GM12872 (cell line): Measurements from ENCODE around the gene RBM47.

Experiments used
- TF ChIP-seq, protein P1 (sequence below): IDR thresholded peaks from 3 replicates; pipeline ENCODE4 v1.5.1; 2011; ENCODE audit warnings: low read depth, mild to moderate bottlenecking, low read length, moderate library complexity; ENCODE audit not compliant: insufficient read depth

RBM47 gene

DNA sequence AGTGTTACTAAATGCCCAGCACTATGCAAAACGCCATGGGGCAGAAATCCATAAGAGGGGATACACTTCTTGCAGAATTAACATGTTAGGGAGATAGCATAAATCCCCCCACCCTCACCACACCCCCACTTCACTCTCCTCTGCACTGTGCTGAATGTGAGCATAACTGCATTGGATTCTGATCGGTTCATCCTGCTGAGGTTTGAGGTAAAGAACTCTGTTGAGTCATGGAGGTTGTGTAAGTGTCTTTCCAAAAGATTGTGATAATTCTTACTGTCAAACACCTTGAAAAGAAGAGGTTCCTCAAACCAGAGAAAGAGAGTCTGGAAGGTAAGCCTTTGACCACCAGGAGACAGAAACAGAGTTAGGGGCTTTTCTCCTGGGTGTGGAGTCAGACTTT lies 43.6 kb downstream of the RBM47 start:
- TF ChIP-seq, protein P1, sequence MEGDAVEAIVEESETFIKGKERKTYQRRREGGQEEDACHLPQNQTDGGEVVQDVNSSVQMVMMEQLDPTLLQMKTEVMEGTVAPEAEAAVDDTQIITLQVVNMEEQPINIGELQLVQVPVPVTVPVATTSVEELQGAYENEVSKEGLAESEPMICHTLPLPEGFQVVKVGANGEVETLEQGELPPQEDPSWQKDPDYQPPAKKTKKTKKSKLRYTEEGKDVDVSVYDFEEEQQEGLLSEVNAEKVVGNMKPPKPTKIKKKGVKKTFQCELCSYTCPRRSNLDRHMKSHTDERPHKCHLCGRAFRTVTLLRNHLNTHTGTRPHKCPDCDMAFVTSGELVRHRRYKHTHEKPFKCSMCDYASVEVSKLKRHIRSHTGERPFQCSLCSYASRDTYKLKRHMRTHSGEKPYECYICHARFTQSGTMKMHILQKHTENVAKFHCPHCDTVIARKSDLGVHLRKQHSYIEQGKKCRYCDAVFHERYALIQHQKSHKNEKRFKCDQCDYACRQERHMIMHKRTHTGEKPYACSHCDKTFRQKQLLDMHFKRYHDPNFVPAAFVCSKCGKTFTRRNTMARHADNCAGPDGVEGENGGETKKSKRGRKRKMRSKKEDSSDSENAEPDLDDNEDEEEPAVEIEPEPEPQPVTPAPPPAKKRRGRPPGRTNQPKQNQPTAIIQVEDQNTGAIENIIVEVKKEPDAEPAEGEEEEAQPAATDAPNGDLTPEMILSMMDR: no peak

GRCh38 chr4:40585201-40585799 lies 44.4 kb downstream of the RBM47 start:
- TF ChIP-seq, protein P1: no peak

GRCh38 chr4:40584517-40585141 lies 45.0 kb downstream of the RBM47 start:
- TF ChIP-seq, protein P1: no peak

GRCh38 chr4:40583850-40584439 lies 45.7 kb downstream of the RBM47 start:
- TF ChIP-seq, protein P1: no peak

- TF ChIP-seq, protein P1: no peak
Measured at GRCh38 chr4:40582413-40582812, 47.3 kb downstream of the RBM47 start.

GRCh38 chr4:40581254-40582140 lies 48.2 kb downstream of the RBM47 start:
- TF ChIP-seq, protein P1: no peak

DNA sequence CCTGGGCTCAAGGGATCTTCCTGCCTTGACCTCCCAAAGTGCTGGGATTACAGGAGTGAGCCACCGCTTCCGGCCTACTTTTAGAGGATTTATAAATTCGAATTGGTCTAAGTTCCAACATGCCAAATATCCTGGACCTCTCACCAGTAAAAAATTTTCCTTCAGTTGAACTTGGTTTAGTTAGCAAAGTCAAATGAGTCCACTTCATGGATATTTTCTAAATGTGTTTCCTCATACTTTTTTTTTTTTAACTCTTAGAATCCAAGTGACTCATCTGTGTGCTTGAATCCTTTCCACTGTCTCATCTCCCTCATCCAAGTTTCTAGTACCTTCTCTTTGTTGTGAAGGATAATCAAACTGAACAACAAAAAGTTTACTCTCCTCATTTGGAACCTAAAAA lies 49.7 kb downstream of the RBM47 start:
- TF ChIP-seq, protein P1: no peak
